Pancreas (tissue), 10 donors: Measurements from ENCODE around the gene HAUS3. TPM values are rescaled to one million over a fixed set of nuclear protein-coding genes. Genes with fewer than 3 reads are reported as not detected.

Experiments used
- ATAC-seq, 4 donors: fragments of 200-7000 bp; cut with Tn5 transposase; one replicate each; pipeline versions ENCODE4 v1.8.0 to v1.9.1; 2020; ENCODE audit warnings: mild to moderate bottlenecking in 4 of 4, moderate library complexity in 4 of 4
- DNase-seq, 6 donors: peaks; one replicate each; pipeline ENCODE4 v3.0.0-alpha.2; 2020
- FAIRE-seq: peaks from 2 replicates; lab custom pipeline; 2012; peaks lifted over from hg19 to GRCh38; lab: Jason Lieb, UNC
- H3K27ac ChIP-seq, 4 donors: fragments of 200-600 bp; sonication (generic); 1 replicate in 3 of 4; 2 replicates in 1 of 4; pipeline versions ENCODE4 v1.5.0 to v1.8.0; 2020
- H3K27me3 ChIP-seq, 4 donors: fragments of 200-600 bp; one replicate each; pipeline ENCODE4 v1.8.0; 2021
- H3K36me3 ChIP-seq, 3 donors: fragments of 200-600 bp; sonication (generic) in 1 of 3; one replicate each; pipeline versions ENCODE4 v1.5.0 to v1.8.0; 2020 to 2021
- H3K4me1 ChIP-seq, 3 donors: fragments of 200-600 bp; one replicate each; pipeline ENCODE4 v1.8.0; 2021
- H3K4me3 ChIP-seq, 4 donors: fragments of 200-600 bp; sonication (generic) in 2 of 4; one replicate each; pipeline versions ENCODE4 v1.5.0 to v1.8.0; 2020 to 2021
- H3K9me3 ChIP-seq, 4 donors: fragments of 200-600 bp; one replicate each; pipeline ENCODE4 v1.8.0; 2021
- CTCF ChIP-seq, 4 donors: fragments of 200-600 bp; sonication (generic) in 3 of 4; IDR thresholded peaks; one replicate each; pipeline versions ENCODE4 v1.5.0 to v1.8.0; 2021; ENCODE audit warnings: antibody characterized with exemption in 4 of 4
- WGBS, 2 donors: extraction: QIAGEN DNeasy Blood & Tissue Kit; methylation state at CpG; one replicate each; pipeline ENCODE4 v1.1.7; 2013; 5-methylcytosine and 5-hydroxymethylcytosine counted together
- intact Hi-C, 3 donors: fragments of 100-400 bp; cut with DNase I; formaldehyde crosslinking; loops; one replicate each; pipeline versions ENCODE4 v1.11.1 to v1.14.2; 2022
- polyA plus RNA-seq, 2 donors: library from polyadenylated mRNA; stranded (reverse); fragments of 200-250 nt; gene quantifications; one replicate each; pipeline ENCODE4 v1.2.3, GENCODE V29; 2013
- total RNA-seq, 6 donors: library from RNA; stranded (reverse); fragmentation: NEBNext Ultra II Directional in 4 of 6; extraction: Animal tissue kit (Norgen Biotek cat#: 25700) in 4 of 6; gene quantifications; one replicate each; pipeline versions ENCODE4 v1.2.1 to v1.2.4, GENCODE V29; 2021 to 2023
- donor health status: healthy with polysubstance abuse.
- donor health status: DM: no; HTN: no; CAD: no; lungs with moderate emphysema.
- donor health status: DM: no; HTN: no; CAD: no.
- donor health status: control.
- donor health status: control.
- donor health status: Bipolar disorder and iron deficiency.
- donor health status: DM: yes; HTN: yes; CAD: no.
- donor health status: DM: no; HTN: no; CAD: no.
- donor health status: DM: no; HTN: no; CAD: no.
- donor health status: DM: yes; HTN: yes; CAD: no.

The HAUS3 gene
- total and polyA plus RNA-seq, 8 donors, result 4.1 to 9.6 (median 6.2) TPM

- 76 to 79% methylated on average over 10 of the region's 10 CpGs for WGBS, 2 donors
- DNase-seq, result peak in 5 of 6 donors; percentile 9 to 69 (median 25)
- TF ChIP-seq CTCF (IDR thresholded peaks at IDR 0.05), result no peak
- Histone ChIP-seq H3K4me1 (no peaks in the 10 kb centered on the region), H3K27me3 (no peaks in the 10 kb centered on the region), H3K27ac (no peak overlapping the region), H3K36me3 (peaks cover 0 to 23% (median 0%) of the 10 kb centered on the region in 3 donors), H3K9me3 (no peaks in the 10 kb centered on the region), H3K4me3 (no peak overlapping the region)
- no peak for ATAC-seq
- no peak for FAIRE-seq
- intact Hi-C loops, result no loop called here
Measured at GRCh38 chr4:2248821-2249261, 6.9 kb upstream of the HAUS3 start.

GRCh38 chr4:2248044-2248780, 6.3 kb upstream of the HAUS3 start:
- H3K36me3 ChIP-seq, result peaks cover 0 to 23% (median 0%) of the 10 kb centered on the region in 3 donors
- DNase-seq (peak in 5 of 6 donors; percentile 5 to 43 (median 13)), ATAC-seq (no peak), FAIRE-seq (no peak)
- H3K4me3 ChIP-seq, result no peak overlapping the region
- no peak for TF ChIP-seq CTCF (IDR thresholded peaks at IDR 0.05)
- no peak overlapping the region for H3K27ac ChIP-seq
- H3K9me3 ChIP-seq, result no peaks in the 10 kb centered on the region
- no peaks in the 10 kb centered on the region for H3K4me1 ChIP-seq
- intact Hi-C loops, result no loop called here
- WGBS, 2 donors, result 86 to 89% methylated on average over 21 of the region's 21 CpGs
- no peaks in the 10 kb centered on the region for H3K27me3 ChIP-seq

GRCh38 chr4:2247128-2248043, 5.5 kb upstream of the HAUS3 start:
- no peaks in the 10 kb centered on the region for H3K4me1 ChIP-seq
- DNase-seq (peak; percentile 7 to 73 (median 28)), FAIRE-seq (no peak), ATAC-seq (no peak)
- no peak overlapping the region for H3K4me3 ChIP-seq
- H3K36me3 ChIP-seq, result peaks cover 0 to 23% (median 0%) of the 10 kb centered on the region in 3 donors
- no peak overlapping the region for H3K27ac ChIP-seq
- intact Hi-C loops, result no loop called here
- no peaks in the 10 kb centered on the region for H3K9me3 ChIP-seq
- WGBS, 2 donors, result 85 to 86% methylated on average over 41 to 42 of the region's 42 CpGs
- H3K27me3 ChIP-seq, result no peaks in the 10 kb centered on the region
- no peak for TF ChIP-seq CTCF (IDR thresholded peaks at IDR 0.05)

- Histone ChIP-seq H3K4me1 (no peaks in the 10 kb centered on the region), H3K27me3 (no peaks in the 10 kb centered on the region), H3K9me3 (no peaks in the 10 kb centered on the region), H3K4me3 (no peak overlapping the region), H3K27ac (no peak overlapping the region), H3K36me3 (peaks cover 0 to 21% (median 0%) of the 10 kb centered on the region in 3 donors)
- no peak for FAIRE-seq
- peak in 4 of 6 donors; percentile 9 to 64 (median 18) for DNase-seq
- intact Hi-C loops, result no loop called here
- WGBS, 2 donors, result 90 to 91% methylated on average over 19 of the region's 19 CpGs
- no peak for TF ChIP-seq CTCF (IDR thresholded peaks at IDR 0.05)
- ATAC-seq, result no peak
Measured at GRCh38 chr4:2246384-2247127, 4.6 kb upstream of the HAUS3 start.
